K562 treated with DMSO at 1 percent for 48 hours (cell line): Measurements from ENCODE around the gene DCAF8. TPM values are rescaled to one million over a fixed set of nuclear protein-coding genes. Genes with fewer than 3 reads are reported as not detected.

Source experiments
- total RNA-seq: library from RNA; unstranded; fragments of 300-600 nt; gene quantifications from 2 replicates; pipeline ENCODE4 v1.2.3, GENCODE V29; 2022; ENCODE audit warnings: low replicate concordance; ENCODE audit errors: extremely low read depth

DCAF8 gene
- total RNA-seq: not detected in 2 replicates

DNA sequence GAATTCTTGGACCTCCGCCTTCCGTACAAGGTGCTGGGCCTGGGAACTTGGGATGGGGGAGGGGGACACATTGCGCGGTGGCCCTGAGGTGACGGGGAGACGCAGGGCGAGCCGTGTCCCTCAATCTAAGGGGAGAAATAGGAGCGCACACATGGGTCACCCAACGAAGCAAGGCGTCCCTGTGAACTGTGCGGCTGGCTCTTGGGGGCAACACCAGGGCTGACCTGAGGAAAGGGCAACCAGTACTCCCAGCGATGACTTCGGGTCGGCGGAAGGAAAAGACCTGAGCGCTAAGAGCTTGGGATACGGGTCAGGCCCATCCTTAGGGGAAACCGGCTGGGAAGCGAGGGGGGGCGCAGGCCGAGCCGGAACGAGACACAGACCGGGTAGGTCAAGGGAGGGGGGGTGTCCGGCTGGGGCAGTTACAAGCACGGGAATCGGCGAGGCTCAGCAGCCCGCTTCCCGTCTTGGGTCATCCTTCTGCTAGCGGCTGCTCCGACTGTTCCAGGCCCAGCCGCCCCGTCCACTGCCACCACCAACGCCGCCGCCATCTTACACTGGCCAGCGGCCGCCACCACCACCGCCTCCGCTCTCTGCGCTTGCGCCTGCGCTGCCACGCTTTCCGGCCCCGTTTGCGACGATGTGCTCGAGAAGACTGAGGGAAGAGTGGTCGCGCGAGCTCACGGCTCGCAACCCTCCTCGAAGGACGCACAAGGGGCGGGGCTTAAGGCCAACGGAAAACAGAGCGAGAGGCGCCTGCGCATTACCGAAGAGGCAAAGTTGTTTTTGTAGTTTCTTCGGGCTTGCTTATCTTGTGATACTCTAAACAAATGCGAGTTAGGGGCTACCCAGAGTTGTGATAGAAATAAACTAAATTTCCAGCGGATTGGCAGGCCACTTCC is at the start of gene DCAF8:
Gene DCAF8 (minus strand): TSS at position 657 of the 902 bp plus-strand sequence. CDS start 18,541 bp downstream, outside the sequence.

DNA sequence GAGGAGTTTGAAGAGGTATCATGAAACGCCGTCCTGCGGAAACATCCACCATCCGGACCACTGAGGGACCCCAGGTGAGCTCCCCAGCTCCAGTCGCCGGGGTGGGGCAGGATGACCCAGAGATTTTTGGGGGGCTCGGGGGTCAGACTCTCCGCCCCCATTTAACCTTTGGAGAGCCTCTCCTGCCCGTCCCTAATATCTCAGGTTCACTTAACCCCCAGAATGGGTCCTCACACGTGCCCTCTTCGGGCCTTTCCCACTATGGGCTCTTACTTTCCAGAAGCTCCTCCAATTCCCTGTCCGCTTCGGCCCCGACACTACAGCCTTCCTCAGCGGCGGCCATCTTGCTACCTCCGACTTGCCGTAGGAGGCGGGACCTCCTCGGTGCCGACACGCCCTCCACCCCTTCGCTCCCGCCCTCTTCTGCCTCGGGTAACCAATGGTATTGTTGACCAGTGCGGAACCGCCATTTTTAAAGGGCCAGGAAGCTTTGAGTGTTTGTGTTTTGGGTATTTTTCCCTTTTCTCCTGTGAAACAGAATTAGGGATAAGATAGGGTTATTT is 22.5 kb upstream of the DCAF8 start, which contains the start of gene PEX19:
Gene PEX19 (minus strand): TSS at position 352 of the 563 bp plus-strand sequence. CDS start 9 bp downstream, at position 343.

DNA sequence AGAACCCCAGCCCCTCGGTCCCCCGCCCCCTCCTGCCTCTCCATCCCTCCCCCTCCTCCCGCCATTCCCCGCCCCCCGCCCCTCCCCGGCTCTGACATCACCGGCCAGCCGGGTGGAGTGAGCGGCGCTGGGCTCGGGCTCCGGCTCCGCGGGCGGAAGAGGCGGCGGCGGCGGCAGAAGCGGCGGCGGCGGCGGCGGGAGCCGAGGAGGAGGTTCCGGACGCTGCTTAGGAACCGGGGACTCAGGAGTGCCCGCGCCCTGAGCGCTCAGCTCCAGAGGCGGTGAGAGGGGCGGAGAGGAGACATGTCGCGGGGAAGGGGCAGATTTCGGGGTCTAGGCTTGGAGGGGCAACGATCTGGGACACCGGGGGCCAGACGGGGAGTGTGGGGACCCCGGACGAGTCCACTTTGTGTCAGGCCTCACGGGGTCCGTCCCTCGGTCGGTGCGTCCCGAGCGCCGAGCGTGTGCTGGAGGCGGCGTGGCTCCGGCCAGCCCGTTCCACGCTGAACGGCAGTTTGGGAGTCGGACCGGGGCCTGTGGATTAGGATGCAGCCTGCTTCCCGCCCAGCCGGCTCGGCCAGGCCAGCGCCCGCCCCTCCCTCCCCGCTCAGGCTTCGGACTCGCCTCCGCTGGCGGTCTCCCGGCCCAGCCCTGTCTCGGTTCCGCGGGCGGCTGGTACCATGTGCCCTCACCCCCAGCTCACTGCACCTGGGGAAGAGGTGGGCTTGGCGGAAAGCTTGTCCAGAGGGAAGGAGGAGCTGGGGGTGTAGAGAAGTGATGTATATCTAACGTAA is 56.9 kb downstream of the DCAF8 start, which contains the start of gene PEA15:
Gene PEA15 (plus strand): TSS at position 143 of the 794 bp plus-strand sequence. CDS start 6,161 bp downstream, outside the sequence.

DNA sequence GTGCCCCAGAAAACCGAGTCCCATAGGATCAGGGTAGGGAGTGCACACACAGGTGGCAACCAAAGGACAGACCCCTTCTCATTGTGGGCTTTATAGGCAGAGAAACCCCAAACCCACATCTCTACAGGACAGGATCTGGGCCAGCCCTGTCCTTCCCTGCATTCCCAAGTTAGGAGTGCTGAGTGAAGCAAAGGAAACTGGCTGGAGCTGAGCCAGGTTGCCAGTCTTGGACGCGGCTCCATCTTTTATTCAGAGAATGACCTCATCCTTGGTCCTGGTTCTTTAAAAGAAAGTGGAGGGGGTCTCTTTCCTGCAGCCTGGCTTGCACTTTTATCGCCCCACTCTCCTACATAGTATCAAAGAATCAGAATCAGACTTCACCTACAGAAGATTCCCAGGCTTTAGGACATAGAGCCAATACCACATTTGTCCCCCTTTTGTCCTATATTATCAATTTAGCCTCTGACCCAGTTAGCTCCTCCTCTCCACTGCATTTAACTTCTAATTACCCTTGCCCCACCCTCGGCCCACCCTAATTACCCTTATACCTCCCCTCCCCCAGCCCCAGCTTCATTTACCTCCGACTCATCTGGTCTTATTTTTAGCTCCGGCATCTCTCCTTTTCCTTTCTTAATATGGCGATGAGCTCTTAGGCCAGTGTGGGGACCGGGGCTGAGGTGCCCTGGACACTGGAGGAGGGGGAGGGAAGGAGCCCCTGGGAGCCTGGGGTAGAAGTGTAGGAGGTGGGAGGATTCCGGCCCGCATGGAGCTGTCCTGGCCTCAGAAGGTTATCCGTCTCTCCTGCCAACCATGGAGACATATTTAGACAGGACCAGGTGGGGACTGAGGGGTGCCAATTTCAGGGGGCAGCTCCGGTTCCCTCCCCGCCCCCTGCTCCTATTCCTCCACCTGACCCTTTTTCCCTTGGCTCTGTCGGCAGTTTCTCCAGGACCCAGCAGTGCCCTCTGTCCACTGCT is 72.4 kb downstream of the DCAF8 start, which contains the start of gene CASQ1:
Gene CASQ1 (plus strand): TSS at position 927 of the 977 bp plus-strand sequence. CDS start 177 bp downstream, outside the sequence.

Other genes with a start within 250 kb of the DCAF8 start
- not detected in 2 replicates for gene PIGM, start 230.6 kb downstream of the DCAF8 start, total RNA-seq
- gene KCNJ10, start 192.4 kb downstream of the DCAF8 start, total RNA-seq: not detected in 2 replicates
- not detected in 2 replicates for gene KCNJ9, start 181.0 kb downstream of the DCAF8 start, total RNA-seq
- gene IGSF8, start 163.9 kb downstream of the DCAF8 start, total RNA-seq: not detected in 2 replicates
- not detected in 2 replicates for gene ATP1A2, start 146.8 kb downstream of the DCAF8 start, total RNA-seq
- gene ATP1A4, start 110.9 kb downstream of the DCAF8 start, total RNA-seq: not detected in 2 replicates
- not detected in 2 replicates for gene CASQ1, start 72.0 kb downstream of the DCAF8 start, total RNA-seq
- gene PEA15, start 57.2 kb downstream of the DCAF8 start, total RNA-seq: not detected in 2 replicates
- not detected in 2 replicates for gene PEX19, start 22.6 kb upstream of the DCAF8 start, total RNA-seq
- 244 TPM in 1 of 2 replicates, not detected in the other for gene COPA, start 80.7 kb upstream of the DCAF8 start, total RNA-seq
- gene NCSTN, start 80.8 kb upstream of the DCAF8 start, total RNA-seq: not detected in 2 replicates
- gene NHLH1, start 104.5 kb upstream of the DCAF8 start, total RNA-seq: not detected in 2 replicates
- gene VANGL2, start 138.0 kb upstream of the DCAF8 start, total RNA-seq: not detected in 2 replicates